Psoas muscle (tissue), 8 donors: ENCODE measurements around the gene ISLR. TPM values are rescaled to one million over a fixed set of nuclear protein-coding genes. Genes with fewer than 3 reads are reported as not detected.

Source experiments
- ATAC-seq, 4 donors: fragments of 200-7000 bp; cut with Tn5 transposase; one replicate each; pipeline ENCODE4 v1.9.1; 2020; ENCODE audit warnings: moderate library complexity in 3 of 4, mild to moderate bottlenecking in 2 of 4
- DNase-seq, 2 donors: peaks; one replicate each; pipeline ENCODE4 v3.0.0-alpha.2; 2020
- H3K27ac ChIP-seq: fragments of 200-600 bp; one replicate; pipeline ENCODE4 v1.8.0; 2022
- H3K27me3 ChIP-seq, 3 donors: fragments of 200-600 bp in 1 of 3; one replicate each; pipeline versions ENCODE4 v1.6.1 to v1.8.0; 2013 to 2022; ENCODE audit warnings: low read length in 2 of 3, mild to moderate bottlenecking in 2 of 3, moderate library complexity in 1 of 3; ENCODE audit not compliant: insufficient read depth in 3 of 3
- H3K36me3 ChIP-seq, 2 donors: fragments of 200-600 bp in 1 of 2; one replicate each; pipeline versions ENCODE4 v1.6.1 to v1.8.0; 2013 to 2022; ENCODE audit warnings: low read depth in 1 of 2, mild to moderate bottlenecking in 1 of 2, moderate library complexity in 1 of 2; ENCODE audit not compliant: insufficient read depth in 1 of 2
- H3K4me1 ChIP-seq: fragments of 200-600 bp; one replicate; pipeline ENCODE4 v1.8.0; 2022
- H3K4me3 ChIP-seq: fragments of 200-600 bp; one replicate; pipeline ENCODE4 v1.8.0; 2022; ENCODE audit warnings: mild to moderate bottlenecking
- H3K9me3 ChIP-seq: fragments of 200-600 bp; one replicate; pipeline ENCODE4 v1.8.0; 2022
- WGBS, 3 donors: extraction: QIAGEN DNeasy Blood & Tissue Kit; methylation state at CpG; one replicate each; pipeline versions ENCODE4 v1.1.6 to v1.1.7; 2013; 5-methylcytosine and 5-hydroxymethylcytosine counted together
- intact Hi-C, 2 donors: fragments of 100-400 bp; cut with DNase I; formaldehyde crosslinking; loops; one replicate each; pipeline versions ENCODE4 v1.11.0 to v1.14.2; 2022
- polyA plus RNA-seq, 3 donors: library from polyadenylated mRNA; stranded (reverse); fragments of 200-250 nt; gene quantifications; one replicate each; pipeline ENCODE4 v1.2.3, GENCODE V29; 2013
- total RNA-seq, 4 donors: library from RNA; stranded (reverse); fragmentation: NEBNext Ultra II Directional in 2 of 4; extraction: Animal tissue kit (Norgen Biotek cat#: 25700) in 2 of 4; gene quantifications; one replicate each; pipeline versions ENCODE4 v1.2.1 to v1.2.4, GENCODE V29; 2021 to 2023
- TF ChIP-seq, protein P1 (sequence below): fragments of 200-600 bp; IDR thresholded peaks from one replicate; pipeline ENCODE4 v1.8.0; 2022; ENCODE audit warnings: antibody characterized with exemption
- donor health status: healthy with polysubstance abuse.
- donor health status: DM: no; HTN: no; CAD: no; lungs with moderate emphysema.
- donor health status: Bipolar disorder and iron deficiency.
- donor health status: healthy.
- donor health status: DM: yes; HTN: yes; CAD: no.
- donor health status: DM: no; HTN: no; CAD: no.
- donor health status: DM: no; HTN: no; CAD: no.
- donor health status: DM: yes; HTN: yes; CAD: no.

ISLR gene
- total and polyA plus RNA-seq, 7 donors: 2.6 to 18.0 (median 4.1) TPM

- intact Hi-C loops: no loop called here
- Histone ChIP-seq H3K27ac (no peak overlapping the region), H3K36me3 (no peaks in the 10 kb centered on the region), H3K4me3 (peak overlapping the region; percentile 34), H3K4me1 (peaks cover 3% of the 10 kb centered on the region), H3K9me3 (no peaks in the 10 kb centered on the region), H3K27me3 (peaks cover 0 to 10% (median 5%) of the 10 kb centered on the region in 3 donors)
- ATAC-seq (no peak), DNase-seq (no peak)
- TF ChIP-seq, protein P1, sequence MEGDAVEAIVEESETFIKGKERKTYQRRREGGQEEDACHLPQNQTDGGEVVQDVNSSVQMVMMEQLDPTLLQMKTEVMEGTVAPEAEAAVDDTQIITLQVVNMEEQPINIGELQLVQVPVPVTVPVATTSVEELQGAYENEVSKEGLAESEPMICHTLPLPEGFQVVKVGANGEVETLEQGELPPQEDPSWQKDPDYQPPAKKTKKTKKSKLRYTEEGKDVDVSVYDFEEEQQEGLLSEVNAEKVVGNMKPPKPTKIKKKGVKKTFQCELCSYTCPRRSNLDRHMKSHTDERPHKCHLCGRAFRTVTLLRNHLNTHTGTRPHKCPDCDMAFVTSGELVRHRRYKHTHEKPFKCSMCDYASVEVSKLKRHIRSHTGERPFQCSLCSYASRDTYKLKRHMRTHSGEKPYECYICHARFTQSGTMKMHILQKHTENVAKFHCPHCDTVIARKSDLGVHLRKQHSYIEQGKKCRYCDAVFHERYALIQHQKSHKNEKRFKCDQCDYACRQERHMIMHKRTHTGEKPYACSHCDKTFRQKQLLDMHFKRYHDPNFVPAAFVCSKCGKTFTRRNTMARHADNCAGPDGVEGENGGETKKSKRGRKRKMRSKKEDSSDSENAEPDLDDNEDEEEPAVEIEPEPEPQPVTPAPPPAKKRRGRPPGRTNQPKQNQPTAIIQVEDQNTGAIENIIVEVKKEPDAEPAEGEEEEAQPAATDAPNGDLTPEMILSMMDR: no peak
- 68 to 84% (median 77%) methylated on average over 14 of the region's 14 CpGs for WGBS, 3 donors
Observed at GRCh38 chr15:74174958-74175253, 1.4 kb downstream of the ISLR start.

GRCh38 chr15:74175271-74176191 is 2.0 kb downstream of the ISLR start:
- TF ChIP-seq, protein P1: no peak
- DNase-seq (no peak), ATAC-seq (no peak)
- H3K27me3 ChIP-seq: peaks cover 0 to 17% (median 5%) of the 10 kb centered on the region in 3 donors
- intact Hi-C loops: no loop called here
- H3K4me3 ChIP-seq: no peak overlapping the region
- H3K9me3 ChIP-seq: no peaks in the 10 kb centered on the region
- WGBS, 3 donors: 90% methylated on average over 45 of the region's 45 CpGs
- peaks cover 3% of the 10 kb centered on the region for H3K4me1 ChIP-seq
- no peak overlapping the region for H3K27ac ChIP-seq
- H3K36me3 ChIP-seq: no peaks in the 10 kb centered on the region

DNA sequence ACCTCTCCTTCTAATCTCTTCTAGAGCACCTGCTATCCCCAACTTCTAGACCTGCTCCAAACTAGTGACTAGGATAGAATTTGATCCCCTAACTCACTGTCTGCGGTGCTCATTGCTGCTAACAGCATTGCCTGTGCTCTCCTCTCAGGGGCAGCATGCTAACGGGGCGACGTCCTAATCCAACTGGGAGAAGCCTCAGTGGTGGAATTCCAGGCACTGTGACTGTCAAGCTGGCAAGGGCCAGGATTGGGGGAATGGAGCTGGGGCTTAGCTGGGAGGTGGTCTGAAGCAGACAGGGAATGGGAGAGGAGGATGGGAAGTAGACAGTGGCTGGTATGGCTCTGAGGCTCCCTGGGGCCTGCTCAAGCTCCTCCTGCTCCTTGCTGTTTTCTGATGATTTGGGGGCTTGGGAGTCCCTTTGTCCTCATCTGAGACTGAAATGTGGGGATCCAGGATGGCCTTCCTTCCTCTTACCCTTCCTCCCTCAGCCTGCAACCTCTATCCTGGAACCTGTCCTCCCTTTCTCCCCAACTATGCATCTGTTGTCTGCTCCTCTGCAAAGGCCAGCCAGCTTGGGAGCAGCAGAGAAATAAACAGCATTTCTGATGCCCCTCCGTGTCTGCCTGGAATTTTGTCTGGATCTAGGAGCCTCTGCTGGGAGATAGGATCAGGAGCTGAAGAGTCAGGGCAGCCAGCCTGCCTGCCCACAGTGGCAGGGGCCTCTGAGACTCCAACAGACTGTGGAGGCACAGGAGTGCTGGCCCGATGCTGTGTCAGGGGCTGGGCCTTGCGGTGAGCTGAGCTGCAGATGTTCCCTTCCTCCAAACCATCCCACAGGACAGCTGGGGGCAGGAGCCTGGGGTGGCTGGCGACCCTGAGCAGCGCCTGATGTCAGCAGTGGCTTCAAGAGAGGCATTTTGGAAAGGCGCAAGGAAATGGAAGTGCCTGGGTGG is 3.0 kb downstream of the ISLR start:
- no peaks in the 10 kb centered on the region for H3K36me3 ChIP-seq
- intact Hi-C loops: no loop called here
- peaks cover 3% of the 10 kb centered on the region for H3K4me1 ChIP-seq
- no peak overlapping the region for H3K27ac ChIP-seq
- peaks cover 0 to 22% (median 5%) of the 10 kb centered on the region in 3 donors for H3K27me3 ChIP-seq
- H3K9me3 ChIP-seq: no peaks in the 10 kb centered on the region
- TF ChIP-seq, protein P1: no peak
- 71 to 75% (median 73%) methylated on average over 10 of the region's 10 CpGs for WGBS, 3 donors
- no peak for DNase-seq
- ATAC-seq: no peak
- no peak overlapping the region for H3K4me3 ChIP-seq

GRCh38 chr15:74178326-74179100 is 5.0 kb downstream of the ISLR start:
- 81 to 88% (median 84%) methylated on average over 7 of the region's 7 CpGs for WGBS, 3 donors
- Histone ChIP-seq H3K27ac (peak overlapping the region; percentile 16), H3K9me3 (no peaks in the 10 kb centered on the region), H3K4me3 (no peak overlapping the region), H3K36me3 (no peaks in the 10 kb centered on the region), H3K27me3 (peaks cover 0 to 17% (median 5%) of the 10 kb centered on the region in 3 donors), H3K4me1 (no peaks in the 10 kb centered on the region)
- TF ChIP-seq, protein P1: no peak
- ATAC-seq (no peak), DNase-seq (peak in 1 of 2 donors; percentile 34)
- intact Hi-C loops: no loop called here
